ENCODE data around the gene PPP4R4.
A peak's percentile ranks its signal among the peaks of the same experiment; 100 is the strongest.

The PPP4R4 gene

GRCh38 chr14:94173885-94174603 lies at the start of gene PPP4R4:
Gene PPP4R4 (plus strand): TSS chr14:94174322. CDS start chr14:94174466, 144 bp downstream.
- peak; percentile 76 to 91 (median 87) for DNase-seq

- no peak for DNase-seq
Observed at GRCh38 chr14:94124582-94125377, 49.3 kb upstream of the PPP4R4 start.

- DNase-seq, result no peak
Observed at GRCh38 chr14:94125659-94126418, 48.3 kb upstream of the PPP4R4 start.

GRCh38 chr14:94126419-94126677 lies 47.8 kb upstream of the PPP4R4 start:
- DNase-seq, result no peak

- no peak for DNase-seq
Observed at GRCh38 chr14:94126800-94127199, 47.3 kb upstream of the PPP4R4 start.

GRCh38 chr14:94127330-94127729 lies 46.8 kb upstream of the PPP4R4 start:
- DNase-seq, result no peak

GRCh38 chr14:94128216-94128839 lies 45.8 kb upstream of the PPP4R4 start:
- DNase-seq, result no peak

GRCh38 chr14:94129111-94129757 lies 44.9 kb upstream of the PPP4R4 start, which contains the start of gene IFI27L2:
Gene IFI27L2 (minus strand): TSS chr14:94129604. CDS start chr14:94129564, 40 bp downstream.
- DNase-seq, result peak; percentile 27 to 68 (median 43)

GRCh38 chr14:94129758-94130414 lies 44.2 kb upstream of the PPP4R4 start:
- DNase-seq, result peak in 4 of 6 experiments; percentile 10 to 35 (median 21)

- peak; percentile 7 to 80 (median 43) for DNase-seq
Observed at GRCh38 chr14:94132285-94132887, 41.7 kb upstream of the PPP4R4 start.

- DNase-seq, result no peak
Observed at GRCh38 chr14:94135476-94135875, 38.6 kb upstream of the PPP4R4 start.

- DNase-seq, result peak; percentile 52 to 84 (median 76)
Observed at GRCh38 chr14:94136575-94137331, 37.4 kb upstream of the PPP4R4 start.

GRCh38 chr14:94138251-94138650 lies 35.9 kb upstream of the PPP4R4 start:
- DNase-seq, result no peak

- no peak for DNase-seq
Observed at GRCh38 chr14:94139006-94139405, 35.1 kb upstream of the PPP4R4 start.

- no peak for DNase-seq
Observed at GRCh38 chr14:94139421-94139820, 34.7 kb upstream of the PPP4R4 start.

GRCh38 chr14:94142247-94142646 lies 31.9 kb upstream of the PPP4R4 start:
- DNase-seq, result no peak

- DNase-seq, result no peak
Observed at GRCh38 chr14:94142836-94143235, 31.3 kb upstream of the PPP4R4 start.

GRCh38 chr14:94143239-94143638 lies 30.9 kb upstream of the PPP4R4 start:
- DNase-seq, result no peak

- no peak for DNase-seq
Observed at GRCh38 chr14:94143711-94144110, 30.4 kb upstream of the PPP4R4 start.

GRCh38 chr14:94144765-94145164 lies 29.4 kb upstream of the PPP4R4 start:
- no peak for DNase-seq
